Measurements from ENCODE around the gene TCOF1.
A peak's percentile ranks its signal among the peaks of the same experiment; 100 is the strongest.
"Not testable (repeated sequence)": the region's sequence is repeated elsewhere in the genome, so short reads cannot be mapped to it uniquely, and the experiment has no call there.

The TCOF1 gene

GRCh38 chr5:150419630-150420270 is 62.3 kb downstream of the TCOF1 start:
- Histone ChIP-seq H4K20me1 (ENCODE audit: insufficient read depth, low read length) (no peaks in the 10 kb centered on the region), H3K27me3 (ENCODE audit: low read depth, low read length) (no peaks in the 10 kb centered on the region), H3K79me2 (ENCODE audit: low read length) (peaks cover 5% of the 10 kb centered on the region), H2AFZ (ENCODE audit: low read depth, low read length) (peak overlapping the region; percentile 58), H3K9ac (ENCODE audit: low read length) (peak overlapping the region; percentile 30; the same call in 1 of the 2 replicates), H3K4me2 (ENCODE audit: low read length) (peak overlapping the region; percentile 78), H3K4me1 (ENCODE audit: low read length) (peaks cover 34% of the 10 kb centered on the region), H3K27ac (ENCODE audit: low read length) (peak overlapping the region; percentile 40), H3K36me3 (replicated peaks; ENCODE audit: low read depth, low read length) (no peaks in the 10 kb centered on the region), H3K9me3 (ENCODE audit: insufficient read depth, low read length) (no peaks in the 10 kb centered on the region), H3K4me3 (ENCODE audit: low read length) (peak overlapping the region; percentile 58)
- TF ChIP-seq CTCF (IDR thresholded peaks at IDR 0.05; ENCODE audit: low read depth, low read length) (no peak), EZH2phosphoT487 (IDR thresholded peaks at IDR 0.05; ENCODE audit: low read depth) (no peak)

GRCh38 chr5:150422075-150422474 is 64.6 kb downstream of the TCOF1 start:
- H2AFZ ChIP-seq (ENCODE audit: low read depth, low read length) = no peak overlapping the region
- no peaks in the 10 kb centered on the region for H3K9me3 ChIP-seq (ENCODE audit: insufficient read depth, low read length)
- no peak overlapping the region for H3K9ac ChIP-seq (ENCODE audit: low read length)
- H4K20me1 ChIP-seq (ENCODE audit: insufficient read depth, low read length) = no peaks in the 10 kb centered on the region
- no peaks in the 10 kb centered on the region for H3K27me3 ChIP-seq (ENCODE audit: low read depth, low read length)
- H3K4me1 ChIP-seq (ENCODE audit: low read length) = peaks cover 20% of the 10 kb centered on the region
- H3K4me2 ChIP-seq (ENCODE audit: low read length) = no peak overlapping the region
- H3K27ac ChIP-seq (ENCODE audit: low read length) = no peak overlapping the region
- no peaks in the 10 kb centered on the region for H3K79me2 ChIP-seq (ENCODE audit: low read length)
- H3K36me3 ChIP-seq (replicated peaks; ENCODE audit: low read depth, low read length) = no peaks in the 10 kb centered on the region
- TF ChIP-seq CTCF (IDR thresholded peaks at IDR 0.05; ENCODE audit: low read depth, low read length) = no peak
- no peak for TF ChIP-seq EZH2phosphoT487 (IDR thresholded peaks at IDR 0.05; ENCODE audit: low read depth)
- H3K4me3 ChIP-seq (ENCODE audit: low read length) = no peak overlapping the region

GRCh38 chr5:150422758-150423157 is 65.3 kb downstream of the TCOF1 start:
- H3K79me2 ChIP-seq (ENCODE audit: low read length) = no peaks in the 10 kb centered on the region
- no peaks in the 10 kb centered on the region for H3K27me3 ChIP-seq (ENCODE audit: low read depth, low read length)
- no peak overlapping the region for H3K4me3 ChIP-seq (ENCODE audit: low read length)
- H3K9ac ChIP-seq (ENCODE audit: low read length) = no peak overlapping the region
- peaks cover 24% of the 10 kb centered on the region for H3K4me1 ChIP-seq (ENCODE audit: low read length)
- H3K36me3 ChIP-seq (replicated peaks; ENCODE audit: low read depth, low read length) = no peaks in the 10 kb centered on the region
- no peak overlapping the region for H3K27ac ChIP-seq (ENCODE audit: low read length)
- H3K9me3 ChIP-seq (ENCODE audit: insufficient read depth, low read length) = no peaks in the 10 kb centered on the region
- TF ChIP-seq CTCF (IDR thresholded peaks at IDR 0.05; ENCODE audit: low read depth, low read length) (no peak), EZH2phosphoT487 (IDR thresholded peaks at IDR 0.05; ENCODE audit: low read depth) (no peak)
- H4K20me1 ChIP-seq (ENCODE audit: insufficient read depth, low read length) = no peaks in the 10 kb centered on the region
- H2AFZ ChIP-seq (ENCODE audit: low read depth, low read length) = no peak overlapping the region
- no peak overlapping the region for H3K4me2 ChIP-seq (ENCODE audit: low read length)

- not testable (repeated sequence) for H3K9me3 ChIP-seq (ENCODE audit: insufficient read depth, low read length); H3K9ac ChIP-seq (ENCODE audit: low read length); H4K20me1 ChIP-seq (ENCODE audit: insufficient read depth, low read length); H3K27ac ChIP-seq (ENCODE audit: low read length); H3K4me3 ChIP-seq (ENCODE audit: low read length); H3K4me2 ChIP-seq (ENCODE audit: low read length); H3K79me2 ChIP-seq (ENCODE audit: low read length); H3K27me3 ChIP-seq (ENCODE audit: low read depth, low read length); H2AFZ ChIP-seq (ENCODE audit: low read depth, low read length); H3K36me3 ChIP-seq (replicated peaks; ENCODE audit: low read depth, low read length)
- H3K4me1 ChIP-seq (ENCODE audit: low read length) = peaks cover 31% of the 10 kb centered on the region
Measured at GRCh38 chr5:150426165-150426564, 68.7 kb downstream of the TCOF1 start.

Measured in OCI-LY3 (cell line).